ENCODE results near the gene ACSM4. TPM values are rescaled to one million over a fixed set of nuclear protein-coding genes. Genes with fewer than 3 reads are reported as not detected.

Gene ACSM4
- total and polyA plus RNA-seq, 4 donors = not detected

DNA sequence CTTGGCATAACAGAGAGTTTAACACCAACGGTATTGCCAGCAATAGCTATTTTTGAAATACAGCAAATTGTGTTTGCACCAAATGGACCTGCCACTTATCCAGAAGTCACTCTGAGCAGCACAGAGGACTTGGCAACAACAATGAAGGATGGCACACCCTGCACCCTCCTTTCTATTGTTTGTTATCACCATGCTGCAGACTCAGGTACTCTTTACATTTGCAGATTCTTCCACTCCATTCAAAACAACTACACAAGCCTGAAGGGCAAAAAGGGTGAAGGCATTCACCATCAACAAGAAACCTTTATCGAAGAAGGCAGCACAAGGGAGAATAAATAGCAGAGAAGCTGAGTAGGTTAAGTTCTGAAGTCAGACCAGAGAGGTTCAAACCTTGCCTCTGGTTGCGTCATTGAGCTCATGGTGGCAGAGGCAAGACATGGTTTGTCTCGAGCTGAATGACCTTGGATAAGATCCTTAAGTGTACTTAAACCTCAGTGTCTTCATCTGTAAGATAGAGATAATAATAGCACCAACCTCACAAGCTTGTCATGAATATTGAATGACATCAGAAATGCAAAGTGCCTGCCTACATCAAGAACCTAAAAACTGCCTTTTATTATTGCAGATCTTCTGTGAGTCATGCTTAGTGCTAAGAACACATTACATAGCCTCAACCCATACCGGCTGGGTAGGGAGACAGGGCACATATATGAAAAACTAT, 1.4 kb upstream of the ACSM4 start:
- no peak for TF ChIP-seq TAF1 (conservative IDR thresholded peaks at IDR 0.05)
- no peak for TF ChIP-seq NR2F2 (IDR thresholded peaks at IDR 0.05)
- no peak for TF ChIP-seq FOXA1 (IDR thresholded peaks at IDR 0.05)
- TF ChIP-seq HNF4G (IDR thresholded peaks at IDR 0.05) = no peak
- TF ChIP-seq JUND (IDR thresholded peaks at IDR 0.05) = no peak
- no peak for TF ChIP-seq HNF4A (conservative IDR thresholded peaks at IDR 0.05)
- TF ChIP-seq SP1 (IDR thresholded peaks at IDR 0.05) = no peak
- TF ChIP-seq RAD21 (IDR thresholded peaks at IDR 0.05) = no peak
- no peak for TF ChIP-seq EGR1 (IDR thresholded peaks at IDR 0.05; ENCODE audit: low read depth in 2 of 2)
- TF ChIP-seq, protein P1, sequence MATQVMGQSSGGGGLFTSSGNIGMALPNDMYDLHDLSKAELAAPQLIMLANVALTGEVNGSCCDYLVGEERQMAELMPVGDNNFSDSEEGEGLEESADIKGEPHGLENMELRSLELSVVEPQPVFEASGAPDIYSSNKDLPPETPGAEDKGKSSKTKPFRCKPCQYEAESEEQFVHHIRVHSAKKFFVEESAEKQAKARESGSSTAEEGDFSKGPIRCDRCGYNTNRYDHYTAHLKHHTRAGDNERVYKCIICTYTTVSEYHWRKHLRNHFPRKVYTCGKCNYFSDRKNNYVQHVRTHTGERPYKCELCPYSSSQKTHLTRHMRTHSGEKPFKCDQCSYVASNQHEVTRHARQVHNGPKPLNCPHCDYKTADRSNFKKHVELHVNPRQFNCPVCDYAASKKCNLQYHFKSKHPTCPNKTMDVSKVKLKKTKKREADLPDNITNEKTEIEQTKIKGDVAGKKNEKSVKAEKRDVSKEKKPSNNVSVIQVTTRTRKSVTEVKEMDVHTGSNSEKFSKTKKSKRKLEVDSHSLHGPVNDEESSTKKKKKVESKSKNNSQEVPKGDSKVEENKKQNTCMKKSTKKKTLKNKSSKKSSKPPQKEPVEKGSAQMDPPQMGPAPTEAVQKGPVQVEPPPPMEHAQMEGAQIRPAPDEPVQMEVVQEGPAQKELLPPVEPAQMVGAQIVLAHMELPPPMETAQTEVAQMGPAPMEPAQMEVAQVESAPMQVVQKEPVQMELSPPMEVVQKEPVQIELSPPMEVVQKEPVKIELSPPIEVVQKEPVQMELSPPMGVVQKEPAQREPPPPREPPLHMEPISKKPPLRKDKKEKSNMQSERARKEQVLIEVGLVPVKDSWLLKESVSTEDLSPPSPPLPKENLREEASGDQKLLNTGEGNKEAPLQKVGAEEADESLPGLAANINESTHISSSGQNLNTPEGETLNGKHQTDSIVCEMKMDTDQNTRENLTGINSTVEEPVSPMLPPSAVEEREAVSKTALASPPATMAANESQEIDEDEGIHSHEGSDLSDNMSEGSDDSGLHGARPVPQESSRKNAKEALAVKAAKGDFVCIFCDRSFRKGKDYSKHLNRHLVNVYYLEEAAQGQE (IDR thresholded peaks at IDR 0.05) = no peak
- TF ChIP-seq, protein P2, sequence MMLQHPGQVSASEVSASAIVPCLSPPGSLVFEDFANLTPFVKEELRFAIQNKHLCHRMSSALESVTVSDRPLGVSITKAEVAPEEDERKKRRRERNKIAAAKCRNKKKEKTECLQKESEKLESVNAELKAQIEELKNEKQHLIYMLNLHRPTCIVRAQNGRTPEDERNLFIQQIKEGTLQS (IDR thresholded peaks at IDR 0.05) = no peak
- Histone ChIP-seq H3K9ac (ENCODE audit: low read depth in 1 of 2, low read length in 2 of 2) (no peak overlapping the region), H3K9me3 (ENCODE audit: control insufficient read depth in 4 of 4, low read length in 3 of 4) (no peaks in the 10 kb centered on the region), H3K4me3 (ENCODE audit: low read depth in 1 of 3, low read length in 3 of 3) (no peak overlapping the region), H3K4me1 (ENCODE audit: control insufficient read depth in 4 of 4, insufficient read depth in 4 of 4, low read length in 3 of 4) (no peaks in the 10 kb centered on the region), H3K27me3 (ENCODE audit: control insufficient read depth in 4 of 4, insufficient read depth in 4 of 4, low read length in 3 of 4) (no peaks in the 10 kb centered on the region), H3K27ac (ENCODE audit: low read depth in 1 of 2, low read length in 2 of 2) (no peak overlapping the region), H3K36me3 (ENCODE audit: control insufficient read depth in 4 of 4, insufficient read depth in 3 of 4, low read depth in 1 of 4, low read length in 3 of 4) (no peaks in the 10 kb centered on the region)
- WGBS = 69% methylated on average over 5 of the region's 5 CpGs
- DNase-seq (ENCODE audit: low spot score) = no peak

DNA sequence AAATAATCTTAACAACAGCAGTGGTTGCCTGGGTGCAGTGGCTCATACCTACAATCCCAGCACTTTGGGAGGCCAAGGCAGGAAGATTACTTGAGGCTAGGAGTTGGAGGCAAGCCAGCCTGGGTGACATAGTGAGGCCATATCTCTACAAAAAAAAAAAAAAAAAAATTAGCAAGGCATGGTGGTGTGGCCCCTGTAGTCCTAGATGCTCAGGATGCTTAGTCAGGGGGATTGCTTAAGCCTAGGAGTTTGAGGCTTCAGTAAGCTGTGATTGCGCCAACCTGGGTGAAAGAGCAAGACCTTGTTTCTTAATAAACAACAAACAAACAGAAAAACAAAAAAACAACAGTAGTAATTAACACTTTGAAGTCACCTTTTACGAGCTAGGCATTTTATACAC, 642 bp upstream of the ACSM4 start:
- TF ChIP-seq SP1 (IDR thresholded peaks at IDR 0.05) = no peak
- TF ChIP-seq RXRA (IDR thresholded peaks at IDR 0.05) = no peak
- Histone ChIP-seq H3K27ac (ENCODE audit: low read depth in 1 of 2, low read length in 2 of 2) (no peak overlapping the region), H3K9ac (ENCODE audit: low read depth in 1 of 2, low read length in 2 of 2) (no peak overlapping the region), H3K4me1 (ENCODE audit: control insufficient read depth in 4 of 4, insufficient read depth in 4 of 4, low read length in 3 of 4) (no peaks in the 10 kb centered on the region), H3K9me3 (ENCODE audit: control insufficient read depth in 4 of 4, low read length in 3 of 4) (no peaks in the 10 kb centered on the region), H3K36me3 (ENCODE audit: control insufficient read depth in 4 of 4, insufficient read depth in 3 of 4, low read depth in 1 of 4, low read length in 3 of 4) (no peaks in the 10 kb centered on the region), H3K4me3 (ENCODE audit: low read depth in 1 of 3, low read length in 3 of 3) (no peak overlapping the region), H3K27me3 (ENCODE audit: control insufficient read depth in 4 of 4, insufficient read depth in 4 of 4, low read length in 3 of 4) (no peaks in the 10 kb centered on the region)
- 87% methylated on average over 2 of the region's 2 CpGs for WGBS
- DNase-seq (ENCODE audit: low spot score) = peak; percentile 59

DNA sequence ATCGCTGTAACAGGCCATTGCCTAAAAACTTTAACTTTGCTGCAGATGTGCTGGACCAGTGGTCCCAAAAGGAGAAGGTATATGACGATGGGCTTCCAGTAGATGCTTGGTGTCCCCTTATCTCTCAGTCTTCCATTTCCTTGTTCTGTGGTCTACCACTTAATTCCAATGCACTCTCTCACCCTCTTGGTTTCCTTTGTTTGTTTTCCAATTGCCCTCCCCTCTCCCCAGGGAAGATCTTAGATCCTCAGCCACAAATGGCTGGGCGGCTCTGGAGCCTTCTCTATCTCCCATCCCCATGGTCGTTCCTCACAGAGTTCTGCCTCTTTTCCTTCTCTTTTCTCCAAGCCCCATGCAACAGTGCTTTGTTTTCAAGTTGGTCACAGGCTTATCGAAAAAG, 584 bp downstream of the ACSM4 start:
- TF ChIP-seq, protein P3, sequence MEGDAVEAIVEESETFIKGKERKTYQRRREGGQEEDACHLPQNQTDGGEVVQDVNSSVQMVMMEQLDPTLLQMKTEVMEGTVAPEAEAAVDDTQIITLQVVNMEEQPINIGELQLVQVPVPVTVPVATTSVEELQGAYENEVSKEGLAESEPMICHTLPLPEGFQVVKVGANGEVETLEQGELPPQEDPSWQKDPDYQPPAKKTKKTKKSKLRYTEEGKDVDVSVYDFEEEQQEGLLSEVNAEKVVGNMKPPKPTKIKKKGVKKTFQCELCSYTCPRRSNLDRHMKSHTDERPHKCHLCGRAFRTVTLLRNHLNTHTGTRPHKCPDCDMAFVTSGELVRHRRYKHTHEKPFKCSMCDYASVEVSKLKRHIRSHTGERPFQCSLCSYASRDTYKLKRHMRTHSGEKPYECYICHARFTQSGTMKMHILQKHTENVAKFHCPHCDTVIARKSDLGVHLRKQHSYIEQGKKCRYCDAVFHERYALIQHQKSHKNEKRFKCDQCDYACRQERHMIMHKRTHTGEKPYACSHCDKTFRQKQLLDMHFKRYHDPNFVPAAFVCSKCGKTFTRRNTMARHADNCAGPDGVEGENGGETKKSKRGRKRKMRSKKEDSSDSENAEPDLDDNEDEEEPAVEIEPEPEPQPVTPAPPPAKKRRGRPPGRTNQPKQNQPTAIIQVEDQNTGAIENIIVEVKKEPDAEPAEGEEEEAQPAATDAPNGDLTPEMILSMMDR (IDR thresholded peaks at IDR 0.05; ENCODE audit: low read depth, low read length, missing input control) = no peak
- no peak for TF ChIP-seq RAD21 (IDR thresholded peaks at IDR 0.05)
- Histone ChIP-seq H3K9ac (ENCODE audit: low read depth in 1 of 2, low read length in 2 of 2) (no peak overlapping the region), H3K4me3 (ENCODE audit: low read depth in 1 of 3, low read length in 3 of 3) (no peak overlapping the region), H3K27ac (ENCODE audit: low read depth in 1 of 2, low read length in 2 of 2) (no peak overlapping the region), H3K36me3 (ENCODE audit: control insufficient read depth in 4 of 4, insufficient read depth in 3 of 4, low read depth in 1 of 4, low read length in 3 of 4) (no peaks in the 10 kb centered on the region), H3K9me3 (ENCODE audit: control insufficient read depth in 4 of 4, low read length in 3 of 4) (no peaks in the 10 kb centered on the region), H3K27me3 (ENCODE audit: control insufficient read depth in 4 of 4, insufficient read depth in 4 of 4, low read length in 3 of 4) (no peaks in the 10 kb centered on the region), H3K4me1 (ENCODE audit: control insufficient read depth in 4 of 4, insufficient read depth in 4 of 4, low read length in 3 of 4) (no peaks in the 10 kb centered on the region)
- no peak for DNase-seq (ENCODE audit: low spot score)
- WGBS = 54% methylated on average over 5 of the region's 5 CpGs

Data from liver (tissue), 9 donors.